ENCODE data around the gene HMOX2.
A peak's percentile ranks its signal among the peaks of the same experiment; 100 is the strongest.

HMOX2 gene

GRCh38 chr16:4475880-4476788, at the start of gene HMOX2:
Gene HMOX2, plus strand, starts transcription at chr16:4476398. Its CDS starts 29,127 bp downstream, at chr16:4505525.
- peak within 1 kb of the TSS; percentile 75 for H3K4me3 ChIP-seq (ENCODE audit: low read depth, low read length)

- H3K4me3 ChIP-seq (ENCODE audit: low read depth, low read length) = peak overlapping the region; percentile 100
Observed at GRCh38 chr16:4426722-4427372, 49.4 kb upstream of the HMOX2 start.

- no peak overlapping the region for H3K4me3 ChIP-seq (ENCODE audit: low read depth, low read length)
Observed at GRCh38 chr16:4428500-4428899, 47.7 kb upstream of the HMOX2 start.

GRCh38 chr16:4431023-4431422, 45.2 kb upstream of the HMOX2 start:
- no peak overlapping the region for H3K4me3 ChIP-seq (ENCODE audit: low read depth, low read length)

- H3K4me3 ChIP-seq (ENCODE audit: low read depth, low read length) = no peak overlapping the region
Observed at GRCh38 chr16:4433228-4433627, 43.0 kb upstream of the HMOX2 start.

GRCh38 chr16:4433914-4434787, 42.0 kb upstream of the HMOX2 start:
- no peak overlapping the region for H3K4me3 ChIP-seq (ENCODE audit: low read depth, low read length)

GRCh38 chr16:4435337-4436067, 40.7 kb upstream of the HMOX2 start:
- H3K4me3 ChIP-seq (ENCODE audit: low read depth, low read length) = no peak overlapping the region

- no peak overlapping the region for H3K4me3 ChIP-seq (ENCODE audit: low read depth, low read length)
Observed at GRCh38 chr16:4437366-4437765, 38.8 kb upstream of the HMOX2 start.

GRCh38 chr16:4442371-4442770, 33.8 kb upstream of the HMOX2 start:
- H3K4me3 ChIP-seq (ENCODE audit: low read depth, low read length) = no peak overlapping the region

- no peak overlapping the region for H3K4me3 ChIP-seq (ENCODE audit: low read depth, low read length)
Observed at GRCh38 chr16:4443271-4443670, 32.9 kb upstream of the HMOX2 start.

GRCh38 chr16:4443986-4444385, 32.2 kb upstream of the HMOX2 start:
- H3K4me3 ChIP-seq (ENCODE audit: low read depth, low read length) = no peak overlapping the region

- no peak overlapping the region for H3K4me3 ChIP-seq (ENCODE audit: low read depth, low read length)
Observed at GRCh38 chr16:4450430-4450829, 25.8 kb upstream of the HMOX2 start.

GRCh38 chr16:4450931-4451519, 25.2 kb upstream of the HMOX2 start:
- H3K4me3 ChIP-seq (ENCODE audit: low read depth, low read length) = no peak overlapping the region

GRCh38 chr16:4452674-4453073, 23.5 kb upstream of the HMOX2 start:
- no peak overlapping the region for H3K4me3 ChIP-seq (ENCODE audit: low read depth, low read length)

GRCh38 chr16:4454623-4455022, 21.6 kb upstream of the HMOX2 start:
- H3K4me3 ChIP-seq (ENCODE audit: low read depth, low read length) = no peak overlapping the region

GRCh38 chr16:4455081-4455480, 21.1 kb upstream of the HMOX2 start:
- no peak overlapping the region for H3K4me3 ChIP-seq (ENCODE audit: low read depth, low read length)

GRCh38 chr16:4455951-4456350, 20.2 kb upstream of the HMOX2 start:
- no peak overlapping the region for H3K4me3 ChIP-seq (ENCODE audit: low read depth, low read length)

- H3K4me3 ChIP-seq (ENCODE audit: low read depth, low read length) = no peak overlapping the region
Observed at GRCh38 chr16:4460936-4461249, 15.3 kb upstream of the HMOX2 start.

GRCh38 chr16:4461250-4462085, 14.7 kb upstream of the HMOX2 start:
- H3K4me3 ChIP-seq (ENCODE audit: low read depth, low read length) = no peak overlapping the region

Data from iPS-11a (cell line).